H1 (cell line): Measurements from ENCODE around the gene CMIP. TPM values are rescaled to one million over a fixed set of nuclear protein-coding genes. Genes with fewer than 3 reads are reported as not detected.

Source experiments
- BCL11A ChIP-seq, 2 experiments: IDR thresholded peaks; one replicate each; pipeline ENCODE4 v1.6.1; 2011; ENCODE audit warnings: low read depth in 2 of 2, low read length in 2 of 2, mild to moderate bottlenecking in 2 of 2
- PHF8 ChIP-seq: fragments of 200-600 bp; sonication (generic); conservative IDR thresholded peaks from 2 replicates; pipeline ENCODE4 v1.7.1; 2012; ENCODE audit warnings: low read depth, mild to moderate bottlenecking, inconsistent platforms, low read length, moderate library complexity
- RFX5 ChIP-seq: IDR thresholded peaks from 2 replicates; pipeline ENCODE4 v1.6.1; 2011; ENCODE audit warnings: low read depth, low read length, improper control_type of control experiment, borderline replicate concordance
- SIRT6 ChIP-seq: IDR thresholded peaks from one replicate; pipeline ENCODE4 v1.7.1; 2012; ENCODE audit warnings: low read length, inconsistent platforms
- polyA plus RNA-seq, 7 experiments: library from polyadenylated mRNA; depleted of rRNA in 3 of 7; stranded (reverse) in 5 of 7; unstranded in 2 of 7; fragments of >200 nt in 5 of 7; fragments of 200-250 nt in 2 of 7; gene quantifications; 1 replicate in 5 of 7; 2 replicates in 1 of 7; 4 replicates in 1 of 7; pipeline versions ENCODE4 v1.2.1 to v1.2.3, GENCODE V29; 2011 to 2013; ENCODE audit warnings: missing spikeins in 2 of 7, mixed read lengths in 2 of 7
- total RNA-seq: library from RNA; stranded (reverse); fragmentation: NEBNext Ultra II Directional; extraction: Animal tissue kit (Norgen Biotek cat#: 25700); gene quantifications from 2 replicates; pipeline ENCODE4 v1.2.1, GENCODE V29; 2021

Gene CMIP
- total and polyA plus RNA-seq, 2 of the 8 experiments (the other 6 are each of a cell fraction or from before 2014, with no cell fraction given) = 7.9 to 53.2 TPM

DNA sequence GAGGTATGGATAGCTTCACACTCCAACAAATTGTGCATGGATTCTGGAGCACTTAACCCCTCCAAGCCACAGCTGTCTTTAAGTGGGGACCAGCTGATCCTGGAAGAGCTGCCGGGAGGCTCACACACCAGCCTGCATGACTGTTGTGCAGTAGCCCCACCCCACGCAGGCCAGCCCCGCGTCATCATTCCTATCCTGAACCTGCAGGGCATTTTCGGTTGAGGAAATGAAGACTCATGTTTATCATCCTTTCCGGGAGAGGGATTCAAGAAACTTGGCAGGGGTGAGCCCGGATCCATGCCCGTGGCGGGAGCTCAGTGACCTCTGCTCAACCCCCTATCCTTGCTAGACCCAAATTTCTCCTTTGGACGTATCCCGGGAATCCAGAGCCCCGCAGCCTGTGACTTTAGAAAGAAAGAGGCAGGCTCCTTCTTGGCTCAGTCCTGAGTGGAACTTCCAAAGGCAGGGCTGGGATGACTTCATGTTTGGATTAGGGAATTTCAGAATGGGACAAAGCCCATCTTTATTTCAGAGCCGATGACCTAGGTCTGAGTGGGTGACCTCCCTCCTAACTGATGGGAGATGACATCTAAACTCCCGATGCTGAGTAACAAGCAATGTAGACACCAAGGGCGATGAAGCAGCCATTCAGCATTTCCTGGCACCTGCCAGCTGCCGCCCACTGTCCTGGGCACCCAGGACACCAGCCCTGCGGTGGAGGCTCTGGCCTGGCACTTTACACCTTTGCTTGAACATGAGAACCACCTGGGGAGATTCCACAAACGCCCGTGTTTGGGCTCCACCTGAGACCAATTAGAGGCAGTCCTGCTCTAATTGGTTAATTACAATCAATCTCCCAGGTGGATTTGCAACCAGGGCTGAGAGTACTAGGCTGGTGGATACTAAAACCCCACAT is 43.3 kb upstream of the CMIP start (continued):
- TF ChIP-seq PHF8 (no peak), RFX5 (no peak), SIRT6 (no peak), BCL11A (IDR thresholded peaks at IDR 0.05; ENCODE audit: low read depth in 2 of 2, low read length in 2 of 2) (no peak)
